Progenitor cell of endocrine pancreas (in vitro differentiated cells): Measurements from ENCODE around the gene CYP26C1. TPM values are rescaled to one million over a fixed set of nuclear protein-coding genes. Genes with fewer than 3 reads are reported as not detected.

Experiments
- DNase-seq: peaks from one replicate; pipeline ENCODE4 v3.0.0; 2021; ENCODE audit warnings: low spot score; ENCODE audit not compliant: unreplicated experiment
- H3K27ac Mint-ChIP-seq: 2 replicates; pipeline ENCODE4 v1.8.0; 2021; ENCODE audit warnings: mild to moderate bottlenecking, moderate library complexity, mixed read lengths
- H3K27me3 Mint-ChIP-seq: 2 replicates; pipeline ENCODE4 v1.8.0; 2021; ENCODE audit warnings: mixed read lengths
- H3K36me3 Mint-ChIP-seq: 2 replicates; pipeline ENCODE4 v1.8.0; 2022; ENCODE audit warnings: mixed read lengths; ENCODE audit not compliant: insufficient read depth
- H3K4me1 Mint-ChIP-seq: 2 replicates; pipeline ENCODE4 v1.8.0; 2021; ENCODE audit warnings: low read depth, mixed read lengths
- H3K4me3 Mint-ChIP-seq: 2 replicates; pipeline ENCODE4 v1.8.0; 2021; ENCODE audit warnings: low read depth, mild to moderate bottlenecking, moderate library complexity, mixed read lengths
- H3K9me3 Mint-ChIP-seq: 2 replicates; pipeline ENCODE4 v1.8.0; 2021; ENCODE audit warnings: low read depth, mixed read lengths
- CTCF ChIP-seq: fragments of 200-600 bp; sonication (generic); IDR thresholded peaks from one replicate; pipeline ENCODE4 v1.5.0; 2021; ENCODE audit warnings: antibody characterized with exemption, mild to moderate bottlenecking; ENCODE audit not compliant: unreplicated experiment
- total RNA-seq: library from RNA; stranded (reverse); gene quantifications from 2 replicates; pipeline ENCODE4 v1.2.1, GENCODE V29; 2021

The CYP26C1 gene
- total RNA-seq, 1 donor from 2014 or later = 0.26 TPM

DNA sequence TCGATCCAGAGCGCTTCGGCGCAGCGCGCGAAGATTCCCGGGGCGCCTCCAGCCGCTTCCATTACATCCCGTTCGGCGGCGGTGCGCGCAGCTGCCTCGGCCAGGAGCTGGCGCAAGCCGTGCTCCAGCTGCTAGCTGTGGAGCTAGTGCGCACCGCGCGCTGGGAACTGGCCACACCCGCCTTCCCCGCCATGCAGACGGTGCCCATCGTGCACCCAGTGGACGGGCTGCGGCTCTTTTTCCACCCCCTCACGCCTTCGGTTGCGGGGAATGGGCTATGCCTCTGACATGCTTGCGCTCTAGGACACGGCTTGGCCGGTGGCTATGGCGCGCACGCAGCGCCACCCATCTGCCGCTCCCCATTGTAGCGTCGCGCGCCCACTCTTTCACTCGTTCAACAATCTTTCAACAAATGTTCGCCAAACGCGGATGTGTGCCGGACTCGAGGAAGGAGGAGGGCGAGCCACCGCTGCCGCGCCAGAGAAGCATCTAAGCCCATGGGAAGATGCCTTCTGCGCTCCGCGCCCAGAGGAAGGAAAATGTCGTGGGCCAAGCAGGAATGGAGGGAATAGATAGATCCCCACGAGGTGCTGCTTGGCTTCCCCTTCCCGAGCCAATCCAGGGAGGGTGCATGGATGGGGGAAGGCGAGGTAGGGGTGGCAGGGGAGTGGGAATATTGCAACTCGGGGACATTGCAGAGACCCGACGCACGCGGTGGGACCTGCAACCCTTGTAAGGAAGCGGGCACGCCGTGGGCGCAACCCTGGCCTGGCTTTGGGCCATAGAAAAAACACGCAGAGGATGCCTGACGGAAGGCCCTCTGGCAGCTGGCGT, 8.0 kb downstream of the CYP26C1 start:
- Mint-ChIP-seq H3K27me3 (peaks cover 83% of the 10 kb centered on the region), H3K9me3 (no peaks in the 10 kb centered on the region), H3K4me3 (peak overlapping the region; percentile 59), H3K4me1 (peaks cover 22% of the 10 kb centered on the region), H3K27ac (no peak overlapping the region), H3K36me3 (peaks cover 3% of the 10 kb centered on the region)
- no peak for DNase-seq
- no peak for TF ChIP-seq CTCF

GRCh38 chr10:93069245-93069561, 8.6 kb downstream of the CYP26C1 start:
- Mint-ChIP-seq H3K4me1 (peaks cover 23% of the 10 kb centered on the region), H3K9me3 (no peaks in the 10 kb centered on the region), H3K27ac (no peak overlapping the region), H3K36me3 (peaks cover 2% of the 10 kb centered on the region), H3K27me3 (peaks cover 79% of the 10 kb centered on the region), H3K4me3 (peak overlapping the region; percentile 26)
- TF ChIP-seq CTCF = no peak
- no peak for DNase-seq

DNA sequence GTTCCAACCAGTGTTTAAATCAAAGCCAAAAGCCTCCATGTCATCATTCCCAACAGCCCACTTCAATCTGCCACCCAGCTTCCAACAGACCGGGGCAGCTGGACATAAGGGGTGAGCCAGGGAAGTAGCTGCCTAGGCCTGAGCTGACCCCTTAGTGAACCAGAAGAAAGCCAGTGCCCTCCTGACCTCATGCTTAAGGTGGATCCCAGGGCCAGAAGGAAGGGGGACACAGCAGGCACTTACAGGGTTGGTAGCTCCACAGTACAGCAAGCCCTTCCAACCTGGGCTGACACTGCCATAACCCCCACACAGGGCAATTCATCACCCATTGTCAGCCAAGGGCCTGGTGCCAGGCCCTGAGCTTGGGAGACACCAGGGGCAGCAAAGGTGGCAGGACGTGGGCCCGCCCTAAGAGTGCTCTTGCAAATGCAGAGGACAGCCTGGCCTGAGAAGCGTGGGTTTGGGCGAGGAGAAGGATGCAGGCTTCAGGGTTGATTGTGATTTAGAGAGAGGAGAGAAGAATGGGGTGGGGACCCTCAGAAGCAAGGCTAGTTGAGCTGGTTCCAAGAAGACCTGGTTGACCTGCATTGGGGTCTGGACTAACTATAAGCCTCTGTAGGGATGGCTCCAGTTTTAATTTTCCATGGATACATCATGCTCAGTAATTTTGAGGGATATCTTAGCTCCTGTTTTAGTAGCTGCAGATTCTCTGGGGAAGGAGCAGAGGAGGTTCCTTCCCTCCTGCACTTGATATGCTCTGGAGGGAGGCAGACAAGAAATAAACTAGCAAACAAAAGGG, 10.0 kb downstream of the CYP26C1 start:
- Mint-ChIP-seq H3K9me3 (no peaks in the 10 kb centered on the region), H3K4me1 (peaks cover 26% of the 10 kb centered on the region), H3K36me3 (no peaks in the 10 kb centered on the region), H3K27ac (peak overlapping the region; percentile 4), H3K27me3 (peaks cover 79% of the 10 kb centered on the region), H3K4me3 (peak overlapping the region; percentile 57)
- TF ChIP-seq CTCF = no peak
- no peak for DNase-seq

- Mint-ChIP-seq H3K27me3 (peaks cover 81% of the 10 kb centered on the region), H3K4me1 (peaks cover 26% of the 10 kb centered on the region), H3K36me3 (no peaks in the 10 kb centered on the region), H3K27ac (peak overlapping the region; percentile 4), H3K9me3 (no peaks in the 10 kb centered on the region), H3K4me3 (peak overlapping the region; percentile 57)
- DNase-seq = no peak
- TF ChIP-seq CTCF = no peak
Measured at GRCh38 chr10:93071177-93071472, 10.5 kb downstream of the CYP26C1 start.

GRCh38 chr10:93071674-93072224, 11.2 kb downstream of the CYP26C1 start:
- Mint-ChIP-seq H3K27ac (peak overlapping the region; percentile 51), H3K9me3 (no peaks in the 10 kb centered on the region), H3K36me3 (no peaks in the 10 kb centered on the region), H3K27me3 (peaks cover 80% of the 10 kb centered on the region), H3K4me1 (peaks cover 26% of the 10 kb centered on the region), H3K4me3 (peak overlapping the region; percentile 79)
- DNase-seq = peak; percentile 69
- peak; percentile 26 for TF ChIP-seq CTCF
